Measurements from ENCODE around the gene UQCR10. TPM values are rescaled to one million over a fixed set of nuclear protein-coding genes. Genes with fewer than 3 reads are reported as not detected.
A peak's percentile ranks its signal among the peaks of the same experiment; 100 is the strongest.

Gene UQCR10
- total and polyA plus RNA-seq, 7 donors = 37.9 to 555 (median 84.5) TPM

DNA sequence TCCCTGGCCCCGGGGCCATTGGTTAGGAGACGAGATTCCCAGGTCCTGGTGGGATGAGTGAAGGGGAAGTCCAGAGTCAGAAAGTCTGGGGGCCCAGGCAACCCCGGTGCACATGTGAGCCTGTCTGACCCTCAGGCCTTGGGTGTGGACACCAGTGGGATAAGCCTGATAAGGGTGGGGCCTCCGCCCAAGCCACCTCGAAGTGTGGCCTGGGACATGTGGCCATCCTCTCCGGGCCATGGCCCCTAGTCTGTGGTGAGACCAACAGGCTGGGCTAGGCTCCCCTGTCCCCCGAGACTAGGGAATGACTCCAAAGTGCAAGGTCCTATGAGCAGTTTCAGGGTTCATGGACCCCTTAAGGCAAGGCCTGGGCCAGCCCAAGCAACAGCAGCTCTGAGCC is 41.1 kb upstream of the UQCR10 start:
- H3K27ac ChIP-seq = no peak overlapping the region
- WGBS, 2 donors = 58 to 82% methylated on average over 7 of the region's 7 CpGs
- TF ChIP-seq EP300 (IDR thresholded peaks at IDR 0.05) = no peak
- no peak for TF ChIP-seq POLR2A (IDR thresholded peaks at IDR 0.05)
- TF ChIP-seq, protein P1, sequence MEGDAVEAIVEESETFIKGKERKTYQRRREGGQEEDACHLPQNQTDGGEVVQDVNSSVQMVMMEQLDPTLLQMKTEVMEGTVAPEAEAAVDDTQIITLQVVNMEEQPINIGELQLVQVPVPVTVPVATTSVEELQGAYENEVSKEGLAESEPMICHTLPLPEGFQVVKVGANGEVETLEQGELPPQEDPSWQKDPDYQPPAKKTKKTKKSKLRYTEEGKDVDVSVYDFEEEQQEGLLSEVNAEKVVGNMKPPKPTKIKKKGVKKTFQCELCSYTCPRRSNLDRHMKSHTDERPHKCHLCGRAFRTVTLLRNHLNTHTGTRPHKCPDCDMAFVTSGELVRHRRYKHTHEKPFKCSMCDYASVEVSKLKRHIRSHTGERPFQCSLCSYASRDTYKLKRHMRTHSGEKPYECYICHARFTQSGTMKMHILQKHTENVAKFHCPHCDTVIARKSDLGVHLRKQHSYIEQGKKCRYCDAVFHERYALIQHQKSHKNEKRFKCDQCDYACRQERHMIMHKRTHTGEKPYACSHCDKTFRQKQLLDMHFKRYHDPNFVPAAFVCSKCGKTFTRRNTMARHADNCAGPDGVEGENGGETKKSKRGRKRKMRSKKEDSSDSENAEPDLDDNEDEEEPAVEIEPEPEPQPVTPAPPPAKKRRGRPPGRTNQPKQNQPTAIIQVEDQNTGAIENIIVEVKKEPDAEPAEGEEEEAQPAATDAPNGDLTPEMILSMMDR (IDR thresholded peaks at IDR 0.05) = no peak
- H3K4me1 ChIP-seq = peaks cover 0 to under 1% (median 0%) of the 10 kb centered on the region in 4 donors
- intact Hi-C loops (cut with DNase I) = no loop called here
- peaks cover 4 to 16% (median 10%) of the 10 kb centered on the region in 3 donors for H3K27me3 ChIP-seq
- H3K4me3 ChIP-seq = no peak overlapping the region
- no peaks in the 10 kb centered on the region for H3K9me3 ChIP-seq
- peak; percentile 51 for DNase-seq
- H3K36me3 ChIP-seq = peaks cover 0 to 18% (median 3%) of the 10 kb centered on the region in 4 donors

GRCh38 chr22:29726512-29727130 is 40.5 kb upstream of the UQCR10 start:
- DNase-seq = no peak
- WGBS, 2 donors = 45 to 48% methylated on average over 15 of the region's 15 CpGs
- no peak overlapping the region for H3K4me3 ChIP-seq
- intact Hi-C loops (cut with DNase I) = no loop called here
- H3K27ac ChIP-seq = no peak overlapping the region
- no peaks in the 10 kb centered on the region for H3K9me3 ChIP-seq
- H3K36me3 ChIP-seq = peaks cover 0 to 24% (median 4%) of the 10 kb centered on the region in 4 donors
- TF ChIP-seq, protein P1 (IDR thresholded peaks at IDR 0.05) = no peak
- TF ChIP-seq EP300 (IDR thresholded peaks at IDR 0.05) (no peak), POLR2AphosphoS5 (IDR thresholded peaks at IDR 0.05) (no peak), POLR2A (IDR thresholded peaks at IDR 0.05) (no peak)
- no peaks in the 10 kb centered on the region for H3K4me1 ChIP-seq
- H3K27me3 ChIP-seq = peaks cover 0 to 11% (median 5%) of the 10 kb centered on the region in 3 donors

DNA sequence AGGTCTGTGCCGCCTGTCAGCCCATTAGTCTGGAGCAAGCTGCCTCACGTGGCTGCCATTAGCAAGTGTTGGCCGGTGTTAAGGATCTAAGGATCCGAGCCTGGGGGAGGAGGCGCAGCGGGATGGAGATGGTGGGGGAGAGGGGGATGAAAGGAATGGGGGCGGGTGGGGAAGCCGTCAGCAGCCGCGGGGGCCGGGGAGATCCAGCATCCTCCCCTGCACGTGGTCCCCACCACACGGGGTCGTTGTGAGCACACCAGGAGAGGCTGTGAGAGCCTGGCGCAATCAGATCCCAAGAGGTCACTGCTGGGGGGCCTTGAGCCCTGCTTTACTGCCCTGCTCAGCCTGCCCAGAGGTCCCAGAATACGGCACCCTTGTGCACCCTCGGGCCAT is 40.0 kb upstream of the UQCR10 start:
- Histone ChIP-seq H3K4me3 (no peak overlapping the region), H3K4me1 (no peaks in the 10 kb centered on the region), H3K36me3 (peaks cover 0 to 24% (median 4%) of the 10 kb centered on the region in 4 donors), H3K27ac (no peak overlapping the region), H3K27me3 (peaks cover 0 to 6% (median 3%) of the 10 kb centered on the region in 3 donors), H3K9me3 (no peaks in the 10 kb centered on the region)
- intact Hi-C loops (cut with DNase I) = no loop called here
- 7 to 8% methylated on average over 17 of the region's 17 CpGs for WGBS, 2 donors
- DNase-seq = no peak
- no peak for TF ChIP-seq POLR2AphosphoS5 (IDR thresholded peaks at IDR 0.05)
- TF ChIP-seq, protein P1 (IDR thresholded peaks at IDR 0.05) = no peak
- no peak for TF ChIP-seq POLR2A (IDR thresholded peaks at IDR 0.05)
- no peak for TF ChIP-seq EP300 (IDR thresholded peaks at IDR 0.05)

DNA sequence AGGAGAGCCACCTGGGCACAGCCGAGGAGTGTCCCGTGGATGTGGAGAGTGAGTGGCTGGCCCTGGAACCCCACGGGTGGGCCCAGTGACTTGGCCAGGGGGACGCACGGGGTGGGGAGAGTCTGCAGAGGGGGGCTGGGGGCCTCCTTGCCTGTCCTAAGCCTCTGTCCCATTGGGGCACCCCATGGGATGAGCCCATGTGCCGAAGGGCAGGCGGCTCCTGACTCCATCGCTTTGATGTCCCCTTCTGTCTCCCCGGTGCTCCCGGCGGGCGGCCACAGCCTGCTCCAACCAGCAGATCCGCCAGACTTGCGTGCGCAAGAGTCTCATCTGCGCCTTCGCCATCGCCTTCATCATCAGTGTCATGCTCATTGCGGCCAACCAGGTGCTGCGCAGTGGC is 38.0 kb upstream of the UQCR10 start:
- Histone ChIP-seq H3K27ac (no peak overlapping the region), H3K27me3 (no peaks in the 10 kb centered on the region), H3K36me3 (peaks cover 0 to 24% (median 4%) of the 10 kb centered on the region in 4 donors), H3K4me3 (no peak overlapping the region), H3K9me3 (no peaks in the 10 kb centered on the region), H3K4me1 (peaks cover 0 to 14% (median 10%) of the 10 kb centered on the region in 4 donors)
- TF ChIP-seq POLR2AphosphoS5 (IDR thresholded peaks at IDR 0.05) (no peak), EP300 (IDR thresholded peaks at IDR 0.05) (no peak), POLR2A (IDR thresholded peaks at IDR 0.05) (no peak)
- TF ChIP-seq, protein P1 (IDR thresholded peaks at IDR 0.05) = no peak
- WGBS, 2 donors = 94 to 95% methylated on average over 20 of the region's 20 CpGs
- no peak for DNase-seq
- intact Hi-C loops (cut with DNase I) = no loop called here

Measured in sigmoid colon (tissue), 7 donors.